Mesenchymal stem cell (in vitro differentiated cells and primary cell): ENCODE results near the gene SLC6A5.

Experiments
- DNase-seq: peaks from one replicate; pipeline ENCODE4 v3.0.0-alpha.2; 2013
- H2AFZ ChIP-seq: one replicate; pipeline ENCODE4 v1.6.1; 2013; ENCODE audit warnings: low read depth, mild to moderate bottlenecking, control low read depth, inconsistent platforms, low read length, moderate library complexity
- H2AK5ac ChIP-seq: 2 replicates; pipeline ENCODE4 v1.6.1; 2013; ENCODE audit warnings: low read length, moderate library complexity, mild to moderate bottlenecking, inconsistent platforms; ENCODE audit not compliant: severe bottlenecking
- H2BK120ac ChIP-seq: one replicate; pipeline ENCODE4 v1.6.1; 2013; ENCODE audit warnings: low read depth, mild to moderate bottlenecking, inconsistent platforms, low read length, moderate library complexity
- H2BK12ac ChIP-seq, 2 experiments: one replicate each; pipeline ENCODE4 v1.6.1; 2013; ENCODE audit warnings: inconsistent platforms in 2 of 2, low read length in 2 of 2, mild to moderate bottlenecking in 2 of 2, moderate library complexity in 2 of 2, control low read depth in 1 of 2
- H2BK15ac ChIP-seq: one replicate; pipeline ENCODE4 v1.6.1; 2013; ENCODE audit warnings: mild to moderate bottlenecking, low read depth, inconsistent platforms; ENCODE audit not compliant: poor library complexity, severe bottlenecking
- H2BK5ac ChIP-seq: 2 replicates; pipeline ENCODE4 v1.6.1; 2013; ENCODE audit warnings: low read depth, mild to moderate bottlenecking, low read length, control low read depth, inconsistent platforms; ENCODE audit not compliant: poor library complexity, severe bottlenecking
- H3K14ac ChIP-seq, 2 experiments: one replicate each; pipeline ENCODE4 v1.6.1; 2013; ENCODE audit warnings: inconsistent platforms in 2 of 2, low read length in 2 of 2, control low read depth in 1 of 2, mild to moderate bottlenecking in 1 of 2, moderate library complexity in 1 of 2
- H3K18ac ChIP-seq, 2 experiments: one replicate each; pipeline ENCODE4 v1.6.1; 2013; ENCODE audit warnings: inconsistent platforms in 2 of 2, low read length in 2 of 2, control low read depth in 1 of 2, low read depth in 1 of 2, mild to moderate bottlenecking in 1 of 2
- H3K23ac ChIP-seq, 2 experiments: one replicate each; pipeline ENCODE4 v1.6.1; 2013; ENCODE audit warnings: inconsistent platforms in 2 of 2, low read length in 2 of 2, mild to moderate bottlenecking in 2 of 2, moderate library complexity in 2 of 2, control low read depth in 1 of 2
- H3K27ac ChIP-seq: 2 replicates; pipeline ENCODE4 v1.5.1; 2013; ENCODE audit warnings: mild to moderate bottlenecking, moderate library complexity, low read length, control low read depth, inconsistent platforms; ENCODE audit not compliant: poor library complexity, severe bottlenecking
- H3K27me3 ChIP-seq, 2 experiments: 2 replicates each; pipeline versions ENCODE4 v1.6.1 to v1.7.0; 2013; ENCODE audit warnings: low read length in 2 of 2, mild to moderate bottlenecking in 2 of 2, moderate library complexity in 2 of 2, control low read depth in 1 of 2, inconsistent platforms in 1 of 2; ENCODE audit not compliant: control insufficient read depth in 1 of 2, insufficient read depth in 1 of 2
- H3K36me3 ChIP-seq, 2 experiments: 2 replicates each; pipeline versions ENCODE4 v1.6.1 to v1.7.0; 2013; ENCODE audit warnings: low read length in 2 of 2, control low read depth in 1 of 2, inconsistent platforms in 1 of 2, low read depth in 1 of 2, mild to moderate bottlenecking in 1 of 2; ENCODE audit not compliant: insufficient read depth in 2 of 2, control insufficient read depth in 1 of 2
- H3K4ac ChIP-seq, 2 experiments: one replicate each; pipeline ENCODE4 v1.6.1; 2013; ENCODE audit warnings: inconsistent platforms in 2 of 2, low read length in 2 of 2, mild to moderate bottlenecking in 2 of 2, moderate library complexity in 2 of 2, control low read depth in 1 of 2, low read depth in 1 of 2
- H3K4me1 ChIP-seq: 2 replicates; pipeline ENCODE4 v1.6.1; 2013; ENCODE audit warnings: low read depth, low read length, control low read depth; ENCODE audit not compliant: control insufficient read depth, insufficient read depth
- H3K4me2 ChIP-seq: 2 replicates; pipeline ENCODE4 v1.6.1; 2013; ENCODE audit warnings: low read length, mild to moderate bottlenecking, inconsistent platforms; ENCODE audit not compliant: poor library complexity, severe bottlenecking
- H3K4me3 ChIP-seq, 2 experiments: 2 replicates each; pipeline versions ENCODE4 v1.5.1 to v1.7.0; 2013; ENCODE audit warnings: low read length in 2 of 2, mild to moderate bottlenecking in 2 of 2, control low read depth in 1 of 2, low read depth in 1 of 2; ENCODE audit not compliant: insufficient read depth in 1 of 2
- H3K79me1 ChIP-seq: replicated peaks from 2 replicates; pipeline ENCODE4 v1.6.1; 2013; ENCODE audit warnings: mild to moderate bottlenecking, control low read depth, low read length, inconsistent platforms; ENCODE audit not compliant: poor library complexity, severe bottlenecking
- H3K9ac ChIP-seq: 2 replicates; pipeline ENCODE4 v1.7.0; 2013; ENCODE audit warnings: mild to moderate bottlenecking, low read length, moderate library complexity
- H3K9me3 ChIP-seq: 2 replicates; pipeline ENCODE4 v1.7.0; 2013; ENCODE audit warnings: mild to moderate bottlenecking, low read length; ENCODE audit not compliant: control insufficient read depth
- H4K8ac ChIP-seq: one replicate; pipeline ENCODE4 v1.6.1; 2013; ENCODE audit warnings: inconsistent platforms, mild to moderate bottlenecking, low read length, moderate library complexity
- H4K91ac ChIP-seq: one replicate; pipeline ENCODE4 v1.6.1; 2013; ENCODE audit warnings: mild to moderate bottlenecking, low read length, inconsistent platforms
- WGBS: methylation state at CpG from one replicate; pipeline ENCODE4 v1.1.7; 2013; ENCODE audit warnings: mixed read lengths; 5-methylcytosine and 5-hydroxymethylcytosine counted together

The SLC6A5 gene

GRCh38 chr11:20623252-20623651 lies 23.8 kb downstream of the SLC6A5 start:
- no peaks in the 10 kb centered on the region for H3K79me1 ChIP-seq
- peaks cover 0 to 11% of the 10 kb centered on the region in 2 experiments for H3K27me3 ChIP-seq
- no peak overlapping the region for H2BK12ac ChIP-seq
- no peak overlapping the region for H3K14ac ChIP-seq
- H3K4me1 ChIP-seq: no peaks in the 10 kb centered on the region
- no peak overlapping the region for H3K27ac ChIP-seq
- no peak overlapping the region for H2AK5ac ChIP-seq
- no peak overlapping the region for H3K18ac ChIP-seq
- WGBS: 49% methylated on average over 4 of the region's 4 CpGs
- H2BK15ac ChIP-seq: no peak overlapping the region
- H4K91ac ChIP-seq: no peak overlapping the region
- DNase-seq: no peak
- no peak overlapping the region for H3K4me3 ChIP-seq
- H2BK120ac ChIP-seq: no peak overlapping the region
- H4K8ac ChIP-seq: no peak overlapping the region
- no peak overlapping the region for H2BK5ac ChIP-seq
- no peak overlapping the region for H3K4ac ChIP-seq
- no peak overlapping the region for H3K4me2 ChIP-seq
- no peak overlapping the region for H2AFZ ChIP-seq
- no peaks in the 10 kb centered on the region for H3K36me3 ChIP-seq
- H3K9ac ChIP-seq: no peak overlapping the region
- H3K23ac ChIP-seq: no peak overlapping the region
- H3K9me3 ChIP-seq: no peaks in the 10 kb centered on the region

- Histone ChIP-seq H4K91ac (no peak overlapping the region), H3K23ac (no peak overlapping the region), H3K27me3 (peaks cover 0 to 11% of the 10 kb centered on the region in 2 experiments), H2AFZ (no peak overlapping the region), H3K79me1 (no peaks in the 10 kb centered on the region), H2BK15ac (no peak overlapping the region), H3K4ac (no peak overlapping the region), H3K27ac (no peak overlapping the region), H2BK120ac (no peak overlapping the region), H2BK12ac (no peak overlapping the region), H3K4me3 (no peak overlapping the region), H3K14ac (no peak overlapping the region), H2BK5ac (no peak overlapping the region), H3K18ac (no peak overlapping the region), H3K9ac (no peak overlapping the region), H2AK5ac (no peak overlapping the region), H3K36me3 (no peaks in the 10 kb centered on the region), H3K4me2 (no peak overlapping the region), H3K9me3 (no peaks in the 10 kb centered on the region), H4K8ac (no peak overlapping the region), H3K4me1 (no peaks in the 10 kb centered on the region)
- WGBS: 54% methylated on average over 4 of the region's 4 CpGs
- no peak for DNase-seq
Measured at GRCh38 chr11:20626279-20626678, 26.9 kb downstream of the SLC6A5 start.

- no peak overlapping the region for H2BK15ac ChIP-seq
- no peak overlapping the region for H2BK5ac ChIP-seq
- H3K27ac ChIP-seq: no peak overlapping the region
- H2BK120ac ChIP-seq: no peak overlapping the region
- peaks cover 0 to 11% of the 10 kb centered on the region in 2 experiments for H3K27me3 ChIP-seq
- no peaks in the 10 kb centered on the region for H3K36me3 ChIP-seq
- H3K9ac ChIP-seq: no peak overlapping the region
- H2AFZ ChIP-seq: no peak overlapping the region
- H3K9me3 ChIP-seq: no peaks in the 10 kb centered on the region
- H3K4me3 ChIP-seq: no peak overlapping the region
- no peak overlapping the region for H3K23ac ChIP-seq
- no peak overlapping the region for H3K4ac ChIP-seq
- no peak overlapping the region for H4K91ac ChIP-seq
- no peaks in the 10 kb centered on the region for H3K4me1 ChIP-seq
- no peak overlapping the region for H3K4me2 ChIP-seq
- H3K79me1 ChIP-seq: no peaks in the 10 kb centered on the region
- no peak for DNase-seq
- no peak overlapping the region for H3K14ac ChIP-seq
- H2AK5ac ChIP-seq: no peak overlapping the region
- no CpG with 5 or more reads among the region's 3 CpGs for WGBS
- H4K8ac ChIP-seq: no peak overlapping the region
- H2BK12ac ChIP-seq: no peak overlapping the region
- no peak overlapping the region for H3K18ac ChIP-seq
Measured at GRCh38 chr11:20627026-20627425, 27.6 kb downstream of the SLC6A5 start.

- no peak overlapping the region for H2BK120ac ChIP-seq
- no peak overlapping the region for H2BK5ac ChIP-seq
- H3K79me1 ChIP-seq: no peaks in the 10 kb centered on the region
- no peak overlapping the region for H2BK12ac ChIP-seq
- no peak overlapping the region for H3K4me2 ChIP-seq
- H3K27me3 ChIP-seq: peaks cover 0 to 6% of the 10 kb centered on the region in 2 experiments
- 88% methylated on average over 3 of the region's 3 CpGs for WGBS
- H3K36me3 ChIP-seq: no peaks in the 10 kb centered on the region
- H4K91ac ChIP-seq: no peak overlapping the region
- no peak overlapping the region for H2AK5ac ChIP-seq
- no peak overlapping the region for H2AFZ ChIP-seq
- no peak overlapping the region for H4K8ac ChIP-seq
- no peak for DNase-seq
- H3K27ac ChIP-seq: no peak overlapping the region
- no peak overlapping the region for H3K18ac ChIP-seq
- H3K4me1 ChIP-seq: no peaks in the 10 kb centered on the region
- no peak overlapping the region for H2BK15ac ChIP-seq
- H3K9ac ChIP-seq: no peak overlapping the region
- H3K14ac ChIP-seq: no peak overlapping the region
- no peaks in the 10 kb centered on the region for H3K9me3 ChIP-seq
- H3K4me3 ChIP-seq: no peak overlapping the region
- H3K23ac ChIP-seq: no peak overlapping the region
- H3K4ac ChIP-seq: no peak overlapping the region
Measured at GRCh38 chr11:20627701-20628100, 28.3 kb downstream of the SLC6A5 start.
